GM19397 (cell line): ENCODE data around the gene PNRC2.
"Not testable (repeated sequence)": the region's sequence is repeated elsewhere in the genome, so short reads cannot be mapped to it uniquely, and the experiment has no call there.

Source experiments
- ATAC-seq: cut with Tn5 transposase; IDR thresholded peaks from one replicate; pipeline ENCODE4 v1.9.1; 2021; ENCODE audit warnings: mild to moderate bottlenecking, moderate library complexity; ENCODE audit not compliant: unreplicated experiment

Gene PNRC2

GRCh38 chr1:23987038-23987437 is 27.4 kb downstream of the PNRC2 start:
- ATAC-seq = not testable (repeated sequence)

DNA sequence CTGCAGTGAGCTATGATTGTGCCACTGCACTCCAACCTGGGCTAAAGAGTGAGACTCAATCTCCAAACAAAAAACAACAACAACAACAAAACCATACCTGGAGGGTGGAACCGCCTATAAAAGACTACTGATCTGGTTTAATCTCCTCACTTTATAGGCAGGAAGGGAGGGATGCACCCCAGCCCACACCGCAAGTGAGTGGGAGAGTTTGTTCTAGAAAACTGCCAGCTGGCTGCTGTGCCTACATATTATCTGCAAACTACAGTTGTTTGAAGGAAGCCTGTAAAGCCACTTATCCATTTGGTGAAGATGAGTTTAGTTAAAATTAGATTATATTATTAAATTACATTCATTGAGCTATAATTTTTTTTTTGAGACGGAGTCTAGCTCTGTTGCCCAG is 29.6 kb downstream of the PNRC2 start:
- ATAC-seq = no peak

- ATAC-seq = not testable (repeated sequence)
These were observed 32.4 kb downstream of the PNRC2 start for GRCh38 chr1:23992011-23992410.

- no peak for ATAC-seq
These were observed 35.8 kb downstream of the PNRC2 start for GRCh38 chr1:23995431-23995837.

- ATAC-seq = no peak
These were observed 37.1 kb downstream of the PNRC2 start for GRCh38 chr1:23996700-23997229.

- ATAC-seq = no peak
These were observed 38.2 kb downstream of the PNRC2 start for GRCh38 chr1:23997812-23998211.

- ATAC-seq = no peak
These were observed 39.6 kb downstream of the PNRC2 start for GRCh38 chr1:23999156-23999671.

- ATAC-seq = no peak
These were observed 43.1 kb downstream of the PNRC2 start for GRCh38 chr1:24002695-24003094.

GRCh38 chr1:24003331-24003972 is 43.8 kb downstream of the PNRC2 start:
- ATAC-seq = no peak

GRCh38 chr1:24004132-24004531 is 44.5 kb downstream of the PNRC2 start:
- no peak for ATAC-seq

DNA sequence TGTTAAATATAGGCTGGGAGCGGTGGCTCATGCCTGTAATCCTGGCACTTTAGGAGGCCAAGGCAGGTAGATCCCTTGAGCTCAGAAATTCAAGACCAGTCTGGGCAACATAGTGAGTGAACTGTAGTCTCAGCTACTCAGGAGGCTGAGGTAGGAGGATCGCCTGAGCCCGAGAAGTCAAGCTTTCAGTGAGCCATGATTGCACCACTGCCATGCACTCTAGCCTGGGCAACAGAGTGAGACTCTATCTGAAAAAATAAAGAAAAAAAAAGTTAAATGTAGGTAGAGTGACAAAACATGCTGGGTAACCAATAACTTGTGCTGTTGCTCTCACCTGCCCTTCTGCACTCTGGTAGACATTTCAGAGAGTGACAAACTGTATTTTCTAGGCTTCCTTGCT is 45.5 kb downstream of the PNRC2 start:
- ATAC-seq = no peak

- ATAC-seq = no peak
These were observed 47.5 kb downstream of the PNRC2 start for GRCh38 chr1:24007079-24007478.

DNA sequence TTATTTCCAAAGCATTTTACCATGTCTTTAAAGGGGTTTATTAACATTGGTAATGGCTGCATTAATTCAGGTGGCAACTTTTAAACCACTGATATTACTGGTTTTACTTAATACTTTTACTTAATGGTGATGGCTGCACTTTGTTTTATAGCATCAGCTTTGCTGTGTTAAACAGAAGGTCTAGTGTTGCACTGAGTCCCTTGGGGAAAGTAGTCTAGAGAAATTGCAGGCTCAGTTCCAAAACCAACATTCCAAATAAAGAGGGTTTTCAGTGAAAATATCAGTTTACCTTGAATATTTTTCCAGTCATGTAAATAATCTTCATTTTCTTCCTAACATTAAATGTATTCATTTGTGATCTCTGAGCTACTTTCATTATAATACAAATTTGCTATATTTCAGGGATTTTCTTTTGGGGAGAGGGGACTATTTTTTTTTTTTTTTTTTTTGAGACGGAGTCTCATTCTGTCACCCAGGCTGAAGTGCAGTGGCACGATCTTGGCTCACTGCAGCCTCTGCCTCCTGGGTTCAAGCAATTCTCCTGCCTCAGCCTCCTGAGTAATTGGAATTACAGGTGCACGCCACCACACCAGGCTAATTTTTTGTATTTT is 49.1 kb downstream of the PNRC2 start:
- ATAC-seq = not testable (repeated sequence)

DNA sequence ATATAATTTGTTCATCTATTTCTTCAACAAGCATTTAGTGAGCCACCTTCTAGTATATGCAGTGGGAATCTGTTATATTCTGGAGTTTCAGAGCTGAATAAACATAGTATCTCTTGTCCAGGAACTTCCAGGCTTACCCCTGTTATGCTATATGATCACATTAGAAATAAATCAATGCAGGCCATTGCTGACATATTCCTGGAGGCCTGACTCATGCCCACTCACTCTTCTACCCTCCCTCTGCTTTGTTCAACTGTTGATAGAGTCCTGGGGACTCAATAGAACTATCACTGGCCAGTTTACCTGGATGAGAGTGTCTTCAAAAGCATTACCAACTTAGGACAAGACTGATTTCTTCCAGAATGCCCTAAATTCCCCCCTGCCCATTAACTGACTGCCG is 49.8 kb downstream of the PNRC2 start:
- no peak for ATAC-seq

DNA sequence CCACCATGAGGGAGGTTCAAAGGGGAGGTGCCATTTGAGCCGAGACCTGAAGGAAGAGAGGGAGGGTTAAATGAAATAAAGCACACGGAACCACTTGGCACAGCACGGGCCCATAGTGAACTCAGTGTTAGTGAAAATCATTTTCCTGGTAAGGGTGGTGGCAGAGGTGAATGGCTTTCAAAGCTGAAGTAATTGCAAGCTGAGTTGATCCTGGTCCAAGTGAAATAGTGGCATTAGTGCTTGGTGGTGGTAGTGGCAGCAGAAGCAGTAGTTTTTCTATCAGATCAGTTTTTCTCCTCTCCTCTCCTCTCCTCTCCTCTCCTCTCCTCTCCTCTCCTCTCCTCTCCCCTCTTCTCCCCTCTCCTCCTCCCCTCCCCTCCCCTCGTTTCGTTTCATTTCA is 51.0 kb downstream of the PNRC2 start:
- ATAC-seq = no peak

DNA sequence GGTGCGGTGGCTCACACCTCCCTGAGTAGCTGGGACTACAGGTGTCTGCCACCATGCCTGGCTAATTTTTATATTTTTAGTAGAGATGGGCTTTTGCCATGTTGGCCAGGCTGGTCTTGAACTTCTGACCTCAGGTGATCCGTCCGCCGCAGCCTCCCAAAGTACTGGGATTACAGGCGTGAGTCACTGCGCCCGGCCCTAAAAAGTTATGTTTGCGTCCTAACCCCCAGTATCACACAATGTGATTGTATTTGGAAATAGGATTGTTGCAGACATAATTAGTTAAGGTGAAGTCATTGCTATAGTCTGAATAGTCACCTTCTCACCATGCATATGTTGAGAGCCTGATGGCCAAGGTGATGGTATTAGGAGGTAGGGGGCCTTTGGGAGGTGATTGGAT is 53.2 kb downstream of the PNRC2 start:
- ATAC-seq = not testable (repeated sequence)
